ENCODE data around the gene IQSEC1. TPM values are rescaled to one million over a fixed set of nuclear protein-coding genes. Genes with fewer than 3 reads are reported as not detected.

The IQSEC1 gene
- total and polyA plus RNA-seq, 9 of the 15 experiments (the other 6 are each of a cell fraction or from before 2014, with no cell fraction given) = 0.56 to 39.0 (median 6.8) TPM

DNA sequence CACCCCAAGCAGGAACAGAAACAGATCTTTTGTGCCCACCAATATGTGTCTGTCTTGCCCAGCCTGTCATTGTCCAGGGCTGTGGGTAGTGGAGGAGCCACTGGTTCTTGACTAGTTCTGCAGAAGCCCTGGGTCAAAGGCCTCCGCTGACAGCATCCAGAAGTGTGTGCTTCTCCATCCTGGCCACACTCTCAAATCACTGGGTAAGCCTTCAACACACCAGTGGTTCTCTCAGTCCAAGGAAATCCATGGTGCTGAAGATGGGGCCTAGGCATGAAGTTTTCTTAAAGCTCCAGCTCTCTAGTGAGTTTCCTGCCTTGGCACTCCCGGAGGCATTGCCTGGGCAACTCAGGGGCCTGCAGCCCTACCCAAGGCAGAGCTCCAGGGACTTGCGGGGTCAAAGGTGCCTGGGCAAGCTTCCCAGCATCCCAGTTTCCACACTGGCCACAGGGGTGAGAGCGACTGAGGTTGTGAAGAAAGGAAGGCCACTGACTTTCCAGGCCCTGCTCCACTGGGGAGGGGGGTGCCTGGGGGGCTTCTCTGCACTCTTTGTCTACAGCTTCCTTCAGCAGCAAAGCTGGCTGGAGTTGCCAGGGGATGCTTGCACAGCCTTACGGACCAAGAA is 193.9 kb downstream of the IQSEC1 start (continued):
- TF ChIP-seq AFF4 (CRISPR knock-in tag; IDR thresholded peaks at IDR 0.05) (0 out of 2 replicates have a peak, but pooled peaks have one; percentile 19), RAD51 (IDR thresholded peaks at IDR 0.05; ENCODE audit: borderline replicate concordance, low read depth) (no peak), PRMT5 (CRISPR knock-in tag; IDR thresholded peaks at IDR 0.05) (peak; percentile 64; the same call in 1 of the 2 replicates), DACH1 (IDR thresholded peaks at IDR 0.05; ENCODE audit: partially characterized antibody) (no peak), ZNF239 (CRISPR knock-in tag; IDR thresholded peaks at IDR 0.05) (0 out of 2 replicates have a peak, but pooled peaks have one; percentile 12), ZNF274 (IDR thresholded peaks at IDR 0.05; ENCODE audit: borderline replicate concordance, low read depth, low read length) (no peak), ZNF76 (CRISPR knock-in tag; IDR thresholded peaks at IDR 0.05; ENCODE audit: borderline replicate concordance) (no peak), CHCHD3 (CRISPR knock-in tag; IDR thresholded peaks at IDR 0.05) (0 out of 2 replicates have a peak, but pooled peaks have one; percentile 26), PML (IDR thresholded peaks at IDR 0.05; ENCODE audit: low read length) (0 out of 2 replicates have a peak, but pooled peaks have one; percentile 8), ZNF197 (CRISPR knock-in tag; IDR thresholded peaks at IDR 0.05; ENCODE audit: low read depth) (peak; percentile 94), ARID4B (CRISPR knock-in tag; IDR thresholded peaks at IDR 0.05) (peak; percentile 45; the same call in 1 of the 2 replicates)
- TF ChIP-seq, protein P1, sequence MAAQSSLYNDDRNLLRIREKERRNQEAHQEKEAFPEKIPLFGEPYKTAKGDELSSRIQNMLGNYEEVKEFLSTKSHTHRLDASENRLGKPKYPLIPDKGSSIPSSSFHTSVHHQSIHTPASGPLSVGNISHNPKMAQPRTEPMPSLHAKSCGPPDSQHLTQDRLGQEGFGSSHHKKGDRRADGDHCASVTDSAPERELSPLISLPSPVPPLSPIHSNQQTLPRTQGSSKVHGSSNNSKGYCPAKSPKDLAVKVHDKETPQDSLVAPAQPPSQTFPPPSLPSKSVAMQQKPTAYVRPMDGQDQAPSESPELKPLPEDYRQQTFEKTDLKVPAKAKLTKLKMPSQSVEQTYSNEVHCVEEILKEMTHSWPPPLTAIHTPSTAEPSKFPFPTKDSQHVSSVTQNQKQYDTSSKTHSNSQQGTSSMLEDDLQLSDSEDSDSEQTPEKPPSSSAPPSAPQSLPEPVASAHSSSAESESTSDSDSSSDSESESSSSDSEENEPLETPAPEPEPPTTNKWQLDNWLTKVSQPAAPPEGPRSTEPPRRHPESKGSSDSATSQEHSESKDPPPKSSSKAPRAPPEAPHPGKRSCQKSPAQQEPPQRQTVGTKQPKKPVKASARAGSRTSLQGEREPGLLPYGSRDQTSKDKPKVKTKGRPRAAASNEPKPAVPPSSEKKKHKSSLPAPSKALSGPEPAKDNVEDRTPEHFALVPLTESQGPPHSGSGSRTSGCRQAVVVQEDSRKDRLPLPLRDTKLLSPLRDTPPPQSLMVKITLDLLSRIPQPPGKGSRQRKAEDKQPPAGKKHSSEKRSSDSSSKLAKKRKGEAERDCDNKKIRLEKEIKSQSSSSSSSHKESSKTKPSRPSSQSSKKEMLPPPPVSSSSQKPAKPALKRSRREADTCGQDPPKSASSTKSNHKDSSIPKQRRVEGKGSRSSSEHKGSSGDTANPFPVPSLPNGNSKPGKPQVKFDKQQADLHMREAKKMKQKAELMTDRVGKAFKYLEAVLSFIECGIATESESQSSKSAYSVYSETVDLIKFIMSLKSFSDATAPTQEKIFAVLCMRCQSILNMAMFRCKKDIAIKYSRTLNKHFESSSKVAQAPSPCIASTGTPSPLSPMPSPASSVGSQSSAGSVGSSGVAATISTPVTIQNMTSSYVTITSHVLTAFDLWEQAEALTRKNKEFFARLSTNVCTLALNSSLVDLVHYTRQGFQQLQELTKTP (IDR thresholded peaks at IDR 0.05; ENCODE audit: low read depth in 1 of 2, partially characterized antibody in 2 of 2) = peak in 1 of 2 experiments; percentile 91
- TF ChIP-seq, protein P2, sequence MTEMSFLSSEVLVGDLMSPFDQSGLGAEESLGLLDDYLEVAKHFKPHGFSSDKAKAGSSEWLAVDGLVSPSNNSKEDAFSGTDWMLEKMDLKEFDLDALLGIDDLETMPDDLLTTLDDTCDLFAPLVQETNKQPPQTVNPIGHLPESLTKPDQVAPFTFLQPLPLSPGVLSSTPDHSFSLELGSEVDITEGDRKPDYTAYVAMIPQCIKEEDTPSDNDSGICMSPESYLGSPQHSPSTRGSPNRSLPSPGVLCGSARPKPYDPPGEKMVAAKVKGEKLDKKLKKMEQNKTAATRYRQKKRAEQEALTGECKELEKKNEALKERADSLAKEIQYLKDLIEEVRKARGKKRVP (CRISPR knock-in tag; IDR thresholded peaks at IDR 0.05) = peak; percentile 44; the same call in 1 of the 2 replicates
